Upper lobe of left lung (tissue), 6 donors: ENCODE measurements around the gene PARP3. TPM values are rescaled to one million over a fixed set of nuclear protein-coding genes. Genes with fewer than 3 reads are reported as not detected.
A peak's percentile ranks its signal among the peaks of the same experiment; 100 is the strongest.

Source experiments
- ATAC-seq, 2 donors: fragments of 200-7000 bp; cut with Tn5 transposase; one replicate each; pipeline ENCODE4 v1.9.1; 2022; ENCODE audit warnings: mild to moderate bottlenecking in 2 of 2, moderate library complexity in 2 of 2; ENCODE audit not compliant: low FRiP score in 2 of 2
- DNase-seq, 2 donors: peaks; one replicate each; pipeline ENCODE4 v3.0.0-alpha.2; 2019 to 2020
- H3K27ac ChIP-seq, 4 donors: fragments of 200-600 bp; sonication (generic); one replicate each; pipeline ENCODE4 v1.5.1; 2016 to 2019
- H3K27me3 ChIP-seq, 4 donors: fragments of 200-600 bp; sonication (generic); one replicate each; pipeline ENCODE4 v1.5.1; 2017 to 2019
- H3K36me3 ChIP-seq, 4 donors: fragments of 200-600 bp; sonication (generic); one replicate each; pipeline ENCODE4 v1.5.1; 2016 to 2019
- H3K4me1 ChIP-seq, 4 donors: fragments of 200-600 bp; sonication (generic); one replicate each; pipeline ENCODE4 v1.5.1; 2018 to 2019
- H3K4me3 ChIP-seq, 4 donors: fragments of 200-600 bp; sonication (generic); one replicate each; pipeline ENCODE4 v1.5.1; 2017 to 2019; ENCODE audit warnings: mild to moderate bottlenecking in 2 of 4, moderate library complexity in 1 of 4
- H3K9me3 ChIP-seq, 4 donors: fragments of 200-600 bp; sonication (generic); one replicate each; pipeline ENCODE4 v1.5.1; 2018 to 2019
- EP300 ChIP-seq, 4 donors: sonication (generic); formaldehyde crosslinking; IDR thresholded peaks; one replicate each; pipeline ENCODE4 v1.5.1; 2017; ENCODE audit warnings: antibody characterized with exemption in 4 of 4, control low read depth in 2 of 4
- POLR2A ChIP-seq, 4 donors: fragments of 450-650 bp; IDR thresholded peaks; one replicate each; pipeline ENCODE4 v1.5.1; 2016 to 2017; ENCODE audit warnings: antibody characterized with exemption in 4 of 4, mild to moderate bottlenecking in 2 of 4
- POLR2AphosphoS5 ChIP-seq, 2 donors: sonication (generic); formaldehyde crosslinking; IDR thresholded peaks; one replicate each; pipeline ENCODE4 v1.5.1; 2017; ENCODE audit warnings: antibody characterized with exemption in 2 of 2
- WGBS, 2 donors: methylation state at CpG; one replicate each; pipeline ENCODE4 v1.1.5; 2017 to 2018; 5-methylcytosine and 5-hydroxymethylcytosine counted together
- total RNA-seq, 6 donors: library from RNA; depleted of rRNA in 4 of 6; stranded (reverse); fragments of >200 nt in 4 of 6; gene quantifications; one replicate each; pipeline versions ENCODE4 v1.1.0 to v1.2.1, GENCODE V29; 2016 to 2021
- TF ChIP-seq, protein P1 (sequence below), 6 experiments: fragments of 450-650 bp in 4 of 6; fragments of 200-600 bp in 2 of 6; sonication (generic) in 2 of 6; IDR thresholded peaks; one replicate each; pipeline ENCODE4 v1.5.1; 2016 to 2019; ENCODE audit warnings: antibody characterized with exemption in 6 of 6
- donor health status: DM: no; HTN: no; CAD: no; lungs with moderate emphysema.
- donor health status: DM: no; HTN: yes; CAD: no; lungs with severe emphysema.

The PARP3 gene
- total RNA-seq, 6 donors from 2014 or later = 23.0 to 80.7 (median 35.7) TPM

DNA sequence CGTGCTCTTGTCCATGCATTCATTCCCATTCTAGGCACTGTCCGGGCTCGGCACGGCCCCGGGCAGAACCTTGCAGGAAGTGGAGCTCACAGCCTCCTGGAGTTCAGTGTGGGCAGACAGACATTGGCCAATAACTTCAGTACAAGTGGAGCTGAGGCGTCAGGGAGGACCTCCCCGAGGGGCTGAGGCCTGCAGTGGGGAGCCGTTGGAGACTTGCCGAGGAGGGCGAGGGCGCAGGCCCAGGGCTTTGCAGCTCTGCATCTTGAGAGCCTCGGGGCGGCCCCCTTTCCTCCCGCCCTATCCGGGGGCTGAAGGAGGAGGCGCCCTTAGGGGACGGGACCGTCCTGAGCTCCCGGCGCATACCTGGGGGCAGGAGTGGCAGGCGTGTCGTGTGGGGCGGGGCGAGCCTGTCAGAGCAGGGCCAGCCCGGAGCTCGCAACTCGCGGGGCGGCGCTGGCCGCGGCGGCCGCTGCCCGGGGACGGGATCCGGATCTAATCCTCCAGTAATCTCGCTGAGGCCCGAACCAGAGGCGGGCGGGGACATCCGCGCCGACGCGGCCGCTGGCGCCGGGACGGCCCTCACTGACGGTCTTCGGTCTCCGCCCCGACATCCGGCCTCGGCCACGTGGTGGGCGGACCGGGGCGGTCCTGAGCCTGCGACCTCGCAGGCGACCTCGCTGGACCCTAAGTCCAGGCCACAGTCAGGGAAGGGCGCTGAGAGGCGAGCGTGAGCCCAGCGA is 40.8 kb downstream of the PARP3 start, which contains the start of gene ACY1:
ACY1 (plus strand) TSS at position 698 of the 740 bp plus-strand sequence. CDS start 530 bp downstream, outside the sequence.
- ATAC-seq = peak; percentile 92 to 97
- Histone ChIP-seq H3K9me3 (no peaks in the 10 kb centered on the region), H3K4me3 (peak within 1 kb of the TSS; percentile 59 to 67 (median 65)), H3K36me3 (no peaks in the 10 kb centered on the region), H3K27me3 (no peaks in the 10 kb centered on the region), H3K27ac (peak within 1 kb of the TSS; percentile 88 to 96 (median 93)), H3K4me1 (peaks cover 19 to 33% (median 29%) of the 10 kb centered on the region in 4 donors)
- peak; percentile 88 to 99 for DNase-seq
- WGBS, 2 donors = 0 to 1% methylated on average over 24 to 55 of the region's 68 CpGs
- TF ChIP-seq POLR2AphosphoS5 (IDR thresholded peaks at IDR 0.05) (peak; percentile 72 to 80), POLR2A (IDR thresholded peaks at IDR 0.05) (peak; percentile 9 to 84 (median 57)), EP300 (IDR thresholded peaks at IDR 0.05) (no peak)
- TF ChIP-seq, protein P1, sequence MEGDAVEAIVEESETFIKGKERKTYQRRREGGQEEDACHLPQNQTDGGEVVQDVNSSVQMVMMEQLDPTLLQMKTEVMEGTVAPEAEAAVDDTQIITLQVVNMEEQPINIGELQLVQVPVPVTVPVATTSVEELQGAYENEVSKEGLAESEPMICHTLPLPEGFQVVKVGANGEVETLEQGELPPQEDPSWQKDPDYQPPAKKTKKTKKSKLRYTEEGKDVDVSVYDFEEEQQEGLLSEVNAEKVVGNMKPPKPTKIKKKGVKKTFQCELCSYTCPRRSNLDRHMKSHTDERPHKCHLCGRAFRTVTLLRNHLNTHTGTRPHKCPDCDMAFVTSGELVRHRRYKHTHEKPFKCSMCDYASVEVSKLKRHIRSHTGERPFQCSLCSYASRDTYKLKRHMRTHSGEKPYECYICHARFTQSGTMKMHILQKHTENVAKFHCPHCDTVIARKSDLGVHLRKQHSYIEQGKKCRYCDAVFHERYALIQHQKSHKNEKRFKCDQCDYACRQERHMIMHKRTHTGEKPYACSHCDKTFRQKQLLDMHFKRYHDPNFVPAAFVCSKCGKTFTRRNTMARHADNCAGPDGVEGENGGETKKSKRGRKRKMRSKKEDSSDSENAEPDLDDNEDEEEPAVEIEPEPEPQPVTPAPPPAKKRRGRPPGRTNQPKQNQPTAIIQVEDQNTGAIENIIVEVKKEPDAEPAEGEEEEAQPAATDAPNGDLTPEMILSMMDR (IDR thresholded peaks at IDR 0.05) = peak in 4 of 6 experiments; percentile 2 to 39 (median 20)

DNA sequence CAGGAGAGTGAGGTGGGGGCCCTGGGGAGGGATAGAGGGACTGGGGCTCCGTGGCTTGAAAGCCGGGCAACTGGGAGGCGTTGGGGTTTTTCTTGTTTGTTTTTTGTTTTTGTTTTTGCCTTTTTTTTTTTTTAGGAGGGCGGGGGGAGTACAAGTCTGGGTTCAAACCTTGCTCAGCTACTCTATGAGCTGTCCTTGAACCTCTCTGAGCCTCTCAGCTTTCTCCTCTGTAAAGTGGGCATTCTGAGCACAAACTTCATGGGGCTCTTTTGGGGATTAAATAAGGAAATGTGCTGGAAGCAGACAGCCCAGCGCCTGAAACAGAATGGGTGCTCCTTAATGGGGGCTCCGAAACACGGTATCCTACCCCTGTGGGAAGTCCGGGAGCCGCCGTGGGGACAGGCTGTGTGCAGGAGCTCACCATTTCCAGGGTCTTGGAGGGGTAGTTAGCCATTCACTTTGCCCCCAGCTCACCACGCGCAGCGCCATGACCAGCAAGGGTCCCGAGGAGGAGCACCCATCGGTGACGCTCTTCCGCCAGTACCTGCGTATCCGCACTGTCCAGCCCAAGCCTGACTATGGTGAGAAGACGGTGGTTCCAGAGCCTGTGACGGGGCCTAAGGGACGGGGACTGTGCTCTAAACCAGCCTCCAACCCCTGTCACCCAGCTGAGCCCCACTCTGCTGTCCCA is 41.6 kb downstream of the PARP3 start:
- H3K4me1 ChIP-seq = peaks cover 19 to 33% (median 29%) of the 10 kb centered on the region in 4 donors
- H3K27ac ChIP-seq = peak overlapping the region; percentile 88 to 96 (median 93)
- WGBS, 2 donors = 65 to 74% methylated on average over 13 to 22 of the region's 22 CpGs
- no peak for TF ChIP-seq POLR2A (IDR thresholded peaks at IDR 0.05)
- TF ChIP-seq EP300 (IDR thresholded peaks at IDR 0.05) = no peak
- TF ChIP-seq, protein P1 (IDR thresholded peaks at IDR 0.05) = no peak
- TF ChIP-seq POLR2AphosphoS5 (IDR thresholded peaks at IDR 0.05) = no peak
- no peaks in the 10 kb centered on the region for H3K9me3 ChIP-seq
- H3K4me3 ChIP-seq = peak overlapping the region in 3 of 4 donors; percentile 59 to 67 (median 65)
- H3K27me3 ChIP-seq = no peaks in the 10 kb centered on the region
- DNase-seq = no peak
- no peaks in the 10 kb centered on the region for H3K36me3 ChIP-seq
- ATAC-seq = no peak

DNA sequence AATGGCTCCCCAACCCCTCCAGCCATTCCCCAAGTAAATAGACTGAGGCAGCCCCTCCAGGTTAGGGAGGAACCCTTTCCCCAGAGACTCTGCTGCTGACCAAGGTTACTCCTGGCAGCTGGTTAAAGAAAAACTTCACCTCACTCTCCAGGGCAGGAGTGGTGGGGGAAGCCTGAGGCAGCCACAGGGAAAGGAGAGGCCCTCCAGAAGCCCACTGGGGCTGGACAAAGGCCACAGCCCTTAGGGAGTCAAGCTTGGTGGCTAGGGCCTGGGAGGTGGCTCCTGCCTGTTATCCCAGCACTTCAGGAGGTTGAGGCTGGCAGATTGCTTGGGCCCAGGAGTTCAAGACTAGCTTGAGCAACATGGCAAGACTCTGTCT is 42.1 kb downstream of the PARP3 start:
- no peaks in the 10 kb centered on the region for H3K27me3 ChIP-seq
- peak overlapping the region; percentile 88 to 96 (median 93) for H3K27ac ChIP-seq
- no peaks in the 10 kb centered on the region for H3K9me3 ChIP-seq
- ATAC-seq (no peak), DNase-seq (no peak)
- H3K4me1 ChIP-seq = peaks cover 19 to 33% (median 29%) of the 10 kb centered on the region in 4 donors
- H3K36me3 ChIP-seq = no peaks in the 10 kb centered on the region
- TF ChIP-seq, protein P1 (IDR thresholded peaks at IDR 0.05) = no peak
- TF ChIP-seq EP300 (IDR thresholded peaks at IDR 0.05) = no peak
- TF ChIP-seq POLR2AphosphoS5 (IDR thresholded peaks at IDR 0.05) = no peak
- TF ChIP-seq POLR2A (IDR thresholded peaks at IDR 0.05) = no peak
- H3K4me3 ChIP-seq = peak overlapping the region in 2 of 4 donors; percentile 65 to 67

DNA sequence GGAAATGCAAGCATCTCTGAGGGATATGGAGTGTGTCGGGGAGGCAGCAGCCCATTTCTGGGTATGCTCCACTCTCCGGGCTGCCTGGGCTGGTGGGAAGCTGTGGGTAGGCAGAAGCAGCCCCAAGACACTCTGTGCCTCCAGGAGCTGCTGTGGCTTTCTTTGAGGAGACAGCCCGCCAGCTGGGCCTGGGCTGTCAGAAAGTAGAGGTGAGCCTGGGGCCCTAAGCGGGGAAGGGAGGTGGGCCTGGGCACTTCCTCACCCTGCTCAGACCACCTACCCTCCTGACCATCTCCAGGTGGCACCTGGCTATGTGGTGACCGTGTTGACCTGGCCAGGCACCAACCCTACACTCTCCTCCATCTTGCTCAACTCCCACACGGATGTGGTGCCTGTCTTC is 42.9 kb downstream of the PARP3 start:
- WGBS, 2 donors = 89 to 94% methylated on average over 2 to 6 of the region's 6 CpGs
- Histone ChIP-seq H3K27ac (peak overlapping the region in 1 of 4 donors; percentile 34), H3K36me3 (no peaks in the 10 kb centered on the region), H3K4me3 (no peak overlapping the region), H3K27me3 (no peaks in the 10 kb centered on the region), H3K9me3 (no peaks in the 10 kb centered on the region), H3K4me1 (peaks cover 19 to 33% (median 29%) of the 10 kb centered on the region in 4 donors)
- DNase-seq = no peak
- TF ChIP-seq POLR2AphosphoS5 (IDR thresholded peaks at IDR 0.05) (no peak), EP300 (IDR thresholded peaks at IDR 0.05) (no peak), POLR2A (IDR thresholded peaks at IDR 0.05) (no peak)
- TF ChIP-seq, protein P1 (IDR thresholded peaks at IDR 0.05) = no peak
- no peak for ATAC-seq
